SH-SY5Y (cell line): ENCODE measurements around the gene DHX16.

Experiments used
- GATA2 ChIP-seq: IDR thresholded peaks from 2 replicates; pipeline ENCODE4 v1.6.1; 2011; ENCODE audit warnings: mild to moderate bottlenecking, low read depth, low read length
- GATA3 ChIP-seq: IDR thresholded peaks from 2 replicates; pipeline ENCODE4 v1.6.1; 2011; ENCODE audit warnings: low read depth, mild to moderate bottlenecking, low read length, moderate library complexity

The DHX16 gene

DNA sequence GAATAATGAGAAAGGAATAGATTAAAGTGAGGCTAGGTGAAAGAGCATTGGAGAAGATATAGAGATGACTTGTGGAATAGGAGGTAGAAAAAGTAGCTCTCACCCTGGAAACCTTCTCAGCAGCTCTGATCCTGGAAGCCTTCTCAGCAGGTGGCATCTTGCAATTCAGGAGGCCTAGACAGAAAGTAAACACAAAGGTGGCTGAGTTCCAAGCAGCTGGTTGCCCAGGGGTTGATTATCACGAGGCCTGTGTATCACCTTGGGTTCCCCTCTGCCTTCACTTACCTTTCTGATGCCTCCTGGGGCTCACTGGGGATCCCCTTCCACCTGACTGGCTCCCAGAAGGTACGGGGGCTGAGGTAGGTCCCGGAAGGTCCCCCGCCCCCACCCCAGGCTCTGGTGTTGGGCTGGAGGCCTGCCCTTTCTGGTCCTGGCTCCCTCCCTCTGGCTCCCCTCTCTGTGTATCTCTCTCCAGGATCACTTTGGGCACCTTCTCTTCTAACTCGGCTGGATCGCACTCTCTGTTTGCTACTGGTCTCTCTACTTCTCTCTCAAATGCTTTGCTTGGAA is 34.6 kb upstream of the DHX16 start:
- TF ChIP-seq GATA3: no peak

GRCh38 chr6:30705620-30706019 is 32.8 kb upstream of the DHX16 start:
- TF ChIP-seq GATA2 (no peak), GATA3 (no peak)

GRCh38 chr6:30703821-30704220 is 31.0 kb upstream of the DHX16 start:
- TF ChIP-seq GATA2: no peak
- no peak for TF ChIP-seq GATA3

DNA sequence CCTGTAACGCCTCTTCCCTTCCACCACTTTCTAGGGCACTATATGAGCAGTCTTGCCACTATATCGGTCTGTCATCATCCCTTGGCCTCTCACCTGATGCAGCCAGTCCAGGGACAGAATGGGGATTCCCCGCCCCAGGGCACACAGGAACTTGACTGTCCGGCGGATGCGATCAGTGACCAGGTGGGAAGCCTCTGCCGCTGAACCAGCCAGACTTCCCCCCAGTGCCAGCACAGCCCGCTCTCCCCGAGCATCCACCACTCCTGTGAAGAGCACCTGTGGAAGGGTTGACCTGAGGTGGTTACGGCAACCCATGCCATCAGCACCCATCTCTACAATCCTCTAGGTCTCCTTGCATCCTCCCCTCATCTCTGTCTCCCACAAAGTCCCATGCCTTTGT is 30.2 kb upstream of the DHX16 start:
- TF ChIP-seq GATA2 (no peak), GATA3 (no peak)

- TF ChIP-seq GATA2 (no peak), GATA3 (no peak)
Observed at GRCh38 chr6:30700340-30700739, 27.5 kb upstream of the DHX16 start.

DNA sequence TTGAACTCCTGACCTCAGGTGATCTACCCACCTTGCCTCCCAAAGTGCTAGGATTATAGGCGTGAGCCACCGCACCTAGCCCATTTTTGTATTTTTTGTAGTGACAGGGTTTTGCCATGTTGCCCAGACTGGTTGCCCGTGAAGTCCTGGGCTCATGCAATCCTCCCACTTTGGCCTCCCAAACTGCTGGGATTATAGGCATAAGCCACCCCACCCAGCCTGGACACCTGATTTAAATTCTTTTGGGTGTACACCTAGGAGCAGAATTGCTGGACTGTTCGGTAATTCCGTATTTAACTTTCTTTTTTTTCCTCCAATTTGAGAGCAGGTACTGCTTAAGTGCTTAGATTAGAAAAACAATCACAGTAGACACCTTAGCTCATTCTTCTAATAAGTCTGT is 23.6 kb upstream of the DHX16 start:
- no peak for TF ChIP-seq GATA2
- no peak for TF ChIP-seq GATA3

- TF ChIP-seq GATA3 (no peak), GATA2 (no peak)
Observed at GRCh38 chr6:30691208-30691847, 18.5 kb upstream of the DHX16 start.

GRCh38 chr6:30690403-30691207 is 17.8 kb upstream of the DHX16 start, which contains the start of gene NRM:
Gene NRM, minus strand, starts transcription at chr6:30690984. Its CDS starts 10 bp downstream, at chr6:30690974.
- TF ChIP-seq GATA3 (no peak), GATA2 (no peak)

DNA sequence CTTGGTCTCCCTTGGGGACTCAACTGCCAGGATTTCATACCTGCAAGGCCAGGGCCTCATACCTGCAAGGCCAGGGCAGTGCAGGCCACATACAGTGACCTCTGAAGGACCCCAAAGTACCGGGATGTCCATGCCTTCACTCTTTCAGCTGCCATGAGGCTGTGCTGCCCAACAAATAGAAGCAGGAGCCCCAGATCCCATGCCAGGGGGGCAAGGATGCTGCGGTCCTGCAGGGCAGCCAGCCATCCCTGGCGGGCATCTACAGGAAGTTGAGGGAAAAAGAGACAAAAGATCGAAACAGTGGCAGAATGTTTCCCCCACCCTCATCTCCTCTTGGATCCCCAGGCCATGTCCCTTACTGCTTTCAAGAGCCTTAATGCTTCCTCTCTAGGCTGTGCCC is 17.2 kb upstream of the DHX16 start:
- no peak for TF ChIP-seq GATA3
- no peak for TF ChIP-seq GATA2

- TF ChIP-seq GATA3: no peak
- TF ChIP-seq GATA2: no peak
Observed at GRCh38 chr6:30689022-30689865, 16.4 kb upstream of the DHX16 start.

DNA sequence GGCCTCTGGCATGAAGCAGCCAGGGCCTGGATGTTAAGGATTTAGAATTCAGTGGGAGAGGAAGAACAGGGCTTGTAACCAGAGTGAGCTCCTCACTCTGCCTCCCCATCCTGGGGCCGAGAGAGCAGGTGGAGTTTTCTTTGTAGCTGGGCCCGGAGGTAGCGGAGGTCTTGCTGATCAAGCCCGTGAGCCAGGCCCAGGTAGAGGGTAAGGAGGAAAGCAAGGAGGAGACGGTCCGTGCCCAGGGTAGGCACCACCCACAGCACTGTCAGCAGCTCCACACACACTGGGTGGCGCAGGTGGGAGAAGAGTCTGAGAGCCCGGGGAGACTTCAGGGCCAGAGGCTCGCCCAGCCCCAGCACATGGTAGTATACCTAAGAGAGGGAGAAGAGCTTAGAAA is 15.8 kb upstream of the DHX16 start:
- no peak for TF ChIP-seq GATA3
- no peak for TF ChIP-seq GATA2

GRCh38 chr6:30687659-30688431 is 15.0 kb upstream of the DHX16 start:
- TF ChIP-seq GATA2 (no peak), GATA3 (no peak)

DNA sequence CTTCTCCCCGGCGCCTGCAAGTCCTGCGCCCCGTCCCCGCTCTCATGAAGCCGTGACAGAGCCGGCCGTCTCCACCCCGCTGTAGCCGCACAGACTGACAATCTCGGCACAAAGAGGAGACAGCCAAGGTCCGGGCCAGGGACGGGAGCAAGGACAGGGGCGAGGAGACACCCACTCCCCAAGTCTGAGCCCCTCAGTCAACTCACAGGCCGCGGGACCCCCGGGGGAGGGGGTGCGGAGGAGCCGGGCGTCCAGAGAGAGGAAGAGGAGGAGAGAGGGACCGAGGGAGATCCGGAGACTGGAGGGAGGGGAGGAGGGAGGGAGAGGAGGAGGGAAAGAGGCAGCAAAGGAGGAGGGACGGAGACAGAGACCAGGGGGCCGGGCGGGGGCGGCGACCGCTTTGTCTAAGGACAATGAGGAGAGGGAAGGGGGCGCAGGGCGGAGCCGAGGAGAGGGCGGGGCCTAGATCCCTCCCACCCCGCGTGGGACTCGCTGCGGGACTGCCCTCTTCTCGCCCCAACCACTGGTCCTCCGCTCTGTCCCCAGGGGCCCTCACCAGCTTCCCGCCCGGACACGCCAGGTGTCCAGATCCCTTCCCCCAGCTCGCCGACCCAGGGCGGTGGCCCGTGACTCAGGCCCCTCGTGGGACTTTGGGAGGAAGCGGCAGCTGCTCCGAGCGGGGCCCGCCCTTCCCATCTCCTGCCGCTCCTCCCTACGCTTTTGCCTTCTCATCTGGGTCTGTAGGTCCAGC is 14.3 kb upstream of the DHX16 start:
- TF ChIP-seq GATA3 (no peak), GATA2 (no peak)
